Stromal cell of bone marrow (primary cell): ENCODE measurements around the gene SCRT2.
"Not testable (repeated sequence)": the region's sequence is repeated elsewhere in the genome, so short reads cannot be mapped to it uniquely, and the experiment has no call there.

Source experiments
- DNase-seq: peaks from one replicate; pipeline ENCODE4 v3.0.0-alpha.2; 2012; ENCODE audit warnings: low read depth

Gene SCRT2

GRCh38 chr20:701401-702129 lies 26.0 kb upstream of the SCRT2 start:
- no peak for DNase-seq

GRCh38 chr20:699811-700338 lies 24.3 kb upstream of the SCRT2 start:
- no peak for DNase-seq

- no peak for DNase-seq
Observed at GRCh38 chr20:699342-699741, 23.7 kb upstream of the SCRT2 start.

- DNase-seq: no peak
Observed at GRCh38 chr20:698276-698675, 22.7 kb upstream of the SCRT2 start.

- no peak for DNase-seq
Observed at GRCh38 chr20:697826-698225, 22.2 kb upstream of the SCRT2 start.

- DNase-seq: no peak
Observed at GRCh38 chr20:695165-695866, 19.7 kb upstream of the SCRT2 start.

GRCh38 chr20:694496-694895 lies 18.9 kb upstream of the SCRT2 start:
- DNase-seq: no peak

GRCh38 chr20:693786-694185 lies 18.2 kb upstream of the SCRT2 start:
- not testable (repeated sequence) for DNase-seq

GRCh38 chr20:692044-692443 lies 16.4 kb upstream of the SCRT2 start:
- DNase-seq: no peak

- DNase-seq: no peak
Observed at GRCh38 chr20:689947-690346, 14.3 kb upstream of the SCRT2 start.

- DNase-seq: no peak
Observed at GRCh38 chr20:689348-689747, 13.7 kb upstream of the SCRT2 start.

- DNase-seq: no peak
Observed at GRCh38 chr20:688809-689212, 13.2 kb upstream of the SCRT2 start.

GRCh38 chr20:687468-688203 lies 12.0 kb upstream of the SCRT2 start:
- DNase-seq: no peak

GRCh38 chr20:684676-685319 lies 9.2 kb upstream of the SCRT2 start:
- no peak for DNase-seq

GRCh38 chr20:682123-682522 lies 6.5 kb upstream of the SCRT2 start:
- no peak for DNase-seq

GRCh38 chr20:680638-681187 lies 5.1 kb upstream of the SCRT2 start:
- DNase-seq: no peak

- no peak for DNase-seq
Observed at GRCh38 chr20:677957-678356, 2.4 kb upstream of the SCRT2 start.

- no peak for DNase-seq
Observed at GRCh38 chr20:676967-677366, 1.4 kb upstream of the SCRT2 start.

GRCh38 chr20:676315-676937 lies 824 bp upstream of the SCRT2 start:
- DNase-seq: no peak

GRCh38 chr20:675033-675452 lies 559 bp downstream of the SCRT2 start:
- no peak for DNase-seq

GRCh38 chr20:673603-674001 lies 2.0 kb downstream of the SCRT2 start:
- DNase-seq: no peak
